MM.1S (cell line): ENCODE measurements around the gene NPHP1.
"Not testable (repeated sequence)": the region's sequence is repeated elsewhere in the genome, so short reads cannot be mapped to it uniquely, and the experiment has no call there.

ENCODE experiments used
- EZH2 ChIP-seq: fragments of 300-600 bp; sonication (generic); optimal IDR thresholded peaks from 2 replicates; pipeline ENCODE3; 2017; ENCODE audit warnings: low read depth, mild to moderate bottlenecking, antibody characterized with exemption, low read length, mixed read lengths
- EZH2phosphoT487 ChIP-seq: fragments of 300-600 bp; sonication (generic); IDR thresholded peaks from 2 replicates; pipeline ENCODE4 v1.6.1; 2018; ENCODE audit warnings: antibody characterized with exemption, low read length
- TF ChIP-seq, protein P1 (sequence below): fragments of 300-600 bp; sonication (generic); IDR thresholded peaks from 2 replicates; pipeline ENCODE4 v1.5.1; 2016; ENCODE audit warnings: antibody characterized with exemption, low read length, mixed read lengths

DNA sequence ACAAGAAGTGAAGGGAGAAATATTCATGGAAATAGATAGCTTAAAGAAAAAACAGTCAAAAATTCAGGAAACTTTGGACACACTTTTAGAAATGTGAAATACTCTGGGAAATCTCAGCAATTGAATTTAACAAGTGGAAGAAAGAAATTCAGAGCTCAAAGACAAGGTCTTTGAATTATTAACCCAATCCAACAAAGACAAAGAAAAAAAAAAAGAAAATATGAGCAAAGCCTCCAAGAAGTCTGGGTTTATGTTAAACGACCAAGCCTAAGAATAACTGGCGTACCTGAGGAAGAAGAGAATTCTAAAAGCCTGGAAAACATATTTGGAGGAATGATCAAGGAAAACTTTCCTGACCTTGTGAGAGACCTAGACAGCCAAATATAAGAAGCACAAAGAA, 96.5 kb downstream of the NPHP1 start:
- TF ChIP-seq, protein P1, sequence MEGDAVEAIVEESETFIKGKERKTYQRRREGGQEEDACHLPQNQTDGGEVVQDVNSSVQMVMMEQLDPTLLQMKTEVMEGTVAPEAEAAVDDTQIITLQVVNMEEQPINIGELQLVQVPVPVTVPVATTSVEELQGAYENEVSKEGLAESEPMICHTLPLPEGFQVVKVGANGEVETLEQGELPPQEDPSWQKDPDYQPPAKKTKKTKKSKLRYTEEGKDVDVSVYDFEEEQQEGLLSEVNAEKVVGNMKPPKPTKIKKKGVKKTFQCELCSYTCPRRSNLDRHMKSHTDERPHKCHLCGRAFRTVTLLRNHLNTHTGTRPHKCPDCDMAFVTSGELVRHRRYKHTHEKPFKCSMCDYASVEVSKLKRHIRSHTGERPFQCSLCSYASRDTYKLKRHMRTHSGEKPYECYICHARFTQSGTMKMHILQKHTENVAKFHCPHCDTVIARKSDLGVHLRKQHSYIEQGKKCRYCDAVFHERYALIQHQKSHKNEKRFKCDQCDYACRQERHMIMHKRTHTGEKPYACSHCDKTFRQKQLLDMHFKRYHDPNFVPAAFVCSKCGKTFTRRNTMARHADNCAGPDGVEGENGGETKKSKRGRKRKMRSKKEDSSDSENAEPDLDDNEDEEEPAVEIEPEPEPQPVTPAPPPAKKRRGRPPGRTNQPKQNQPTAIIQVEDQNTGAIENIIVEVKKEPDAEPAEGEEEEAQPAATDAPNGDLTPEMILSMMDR: not testable (repeated sequence)
- TF ChIP-seq EZH2phosphoT487, EZH2: not testable (repeated sequence)
